ENCODE results near the gene RASSF5.

DNA sequence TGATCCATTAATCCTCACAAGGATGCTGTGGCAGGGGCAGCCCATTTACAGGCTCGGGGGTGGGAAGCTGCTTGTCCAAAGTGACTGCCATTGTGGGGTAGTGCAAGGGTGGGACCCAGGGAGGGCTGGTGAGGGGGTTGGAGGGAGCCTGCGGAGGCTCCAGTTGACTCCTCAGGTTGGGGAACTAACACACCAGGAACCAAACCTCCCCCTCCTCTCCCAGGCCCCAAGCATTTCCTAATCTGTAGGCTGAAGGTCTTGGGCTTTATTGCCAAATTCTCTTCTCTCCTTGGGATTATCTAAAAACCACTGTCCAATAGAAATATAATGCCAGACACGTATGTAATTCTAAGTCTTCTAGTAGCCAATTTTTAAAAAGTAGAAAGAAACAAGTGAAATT lies 18.9 kb upstream of the RASSF5 start:
- TF ChIP-seq, protein P1, sequence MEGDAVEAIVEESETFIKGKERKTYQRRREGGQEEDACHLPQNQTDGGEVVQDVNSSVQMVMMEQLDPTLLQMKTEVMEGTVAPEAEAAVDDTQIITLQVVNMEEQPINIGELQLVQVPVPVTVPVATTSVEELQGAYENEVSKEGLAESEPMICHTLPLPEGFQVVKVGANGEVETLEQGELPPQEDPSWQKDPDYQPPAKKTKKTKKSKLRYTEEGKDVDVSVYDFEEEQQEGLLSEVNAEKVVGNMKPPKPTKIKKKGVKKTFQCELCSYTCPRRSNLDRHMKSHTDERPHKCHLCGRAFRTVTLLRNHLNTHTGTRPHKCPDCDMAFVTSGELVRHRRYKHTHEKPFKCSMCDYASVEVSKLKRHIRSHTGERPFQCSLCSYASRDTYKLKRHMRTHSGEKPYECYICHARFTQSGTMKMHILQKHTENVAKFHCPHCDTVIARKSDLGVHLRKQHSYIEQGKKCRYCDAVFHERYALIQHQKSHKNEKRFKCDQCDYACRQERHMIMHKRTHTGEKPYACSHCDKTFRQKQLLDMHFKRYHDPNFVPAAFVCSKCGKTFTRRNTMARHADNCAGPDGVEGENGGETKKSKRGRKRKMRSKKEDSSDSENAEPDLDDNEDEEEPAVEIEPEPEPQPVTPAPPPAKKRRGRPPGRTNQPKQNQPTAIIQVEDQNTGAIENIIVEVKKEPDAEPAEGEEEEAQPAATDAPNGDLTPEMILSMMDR (IDR thresholded peaks at IDR 0.05) = no peak
- TF ChIP-seq EZH2 (IDR thresholded peaks at IDR 0.05; ENCODE audit: borderline replicate concordance, insufficient read depth, low read depth, low read length, poor library complexity, severe bottlenecking) = no peak

Measured in B cell (primary cell).